ENCODE data around the gene JMJD8. TPM values are rescaled to one million over a fixed set of nuclear protein-coding genes. Genes with fewer than 3 reads are reported as not detected.

JMJD8 gene
- total RNA-seq, 1 donor from 2014 or later: 26.1 TPM

GRCh38 chr16:647173-647902 is 36.8 kb downstream of the JMJD8 start:
- H3K27me3 Mint-ChIP-seq (ENCODE audit: unreplicated experiment): no peaks in the 10 kb centered on the region
- H3K9me3 Mint-ChIP-seq (ENCODE audit: unreplicated experiment): peaks cover 3% of the 10 kb centered on the region
- TF ChIP-seq CTCF (IDR thresholded peaks at IDR 0.05; ENCODE audit: partially characterized antibody, unreplicated experiment): no peak
- H3K27ac Mint-ChIP-seq (ENCODE audit: unreplicated experiment): no peak overlapping the region
- H3K4me3 Mint-ChIP-seq (ENCODE audit: unreplicated experiment): no peak overlapping the region
- H3K4me1 Mint-ChIP-seq (ENCODE audit: low read depth, unreplicated experiment): no peaks in the 10 kb centered on the region
- no peak for DNase-seq
- no peaks in the 10 kb centered on the region for H3K36me3 Mint-ChIP-seq (ENCODE audit: unreplicated experiment)

DNA sequence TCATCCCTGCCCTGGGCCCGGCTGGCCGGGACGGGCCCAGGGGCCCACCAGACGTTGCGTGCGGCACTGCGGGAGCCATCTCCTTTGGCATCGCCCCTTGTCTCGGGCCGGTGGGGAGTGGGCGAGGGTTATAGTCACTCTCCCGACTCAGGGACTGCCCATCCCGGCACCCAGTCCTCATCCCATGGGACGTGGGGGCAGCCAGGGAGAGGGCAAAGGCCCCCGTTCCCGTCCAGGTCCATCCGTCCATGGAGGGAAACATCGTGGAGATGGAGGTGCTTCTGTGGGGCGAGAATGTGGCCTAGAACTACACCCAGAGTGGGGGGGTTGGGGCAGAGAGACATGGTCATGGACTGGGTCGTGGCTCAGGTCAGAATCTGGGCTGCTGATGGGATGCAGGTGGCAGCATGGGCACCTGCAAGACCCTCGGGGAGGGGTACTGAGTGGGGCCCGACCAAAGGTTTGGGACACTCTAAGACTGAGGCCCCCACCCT is 37.4 kb downstream of the JMJD8 start:
- Mint-ChIP-seq H3K4me1 (ENCODE audit: low read depth, unreplicated experiment) (no peaks in the 10 kb centered on the region), H3K4me3 (ENCODE audit: unreplicated experiment) (no peak overlapping the region), H3K27ac (ENCODE audit: unreplicated experiment) (no peak overlapping the region), H3K9me3 (ENCODE audit: unreplicated experiment) (peaks cover 3% of the 10 kb centered on the region), H3K27me3 (ENCODE audit: unreplicated experiment) (no peaks in the 10 kb centered on the region), H3K36me3 (ENCODE audit: unreplicated experiment) (no peaks in the 10 kb centered on the region)
- no peak for DNase-seq
- TF ChIP-seq CTCF (IDR thresholded peaks at IDR 0.05; ENCODE audit: partially characterized antibody, unreplicated experiment): no peak

- no peak for TF ChIP-seq CTCF (IDR thresholded peaks at IDR 0.05; ENCODE audit: partially characterized antibody, unreplicated experiment)
- H3K36me3 Mint-ChIP-seq (ENCODE audit: unreplicated experiment): no peaks in the 10 kb centered on the region
- no peak for DNase-seq
- no peaks in the 10 kb centered on the region for H3K27me3 Mint-ChIP-seq (ENCODE audit: unreplicated experiment)
- H3K9me3 Mint-ChIP-seq (ENCODE audit: unreplicated experiment): peaks cover 3% of the 10 kb centered on the region
- H3K27ac Mint-ChIP-seq (ENCODE audit: unreplicated experiment): no peak overlapping the region
- no peak overlapping the region for H3K4me3 Mint-ChIP-seq (ENCODE audit: unreplicated experiment)
- H3K4me1 Mint-ChIP-seq (ENCODE audit: low read depth, unreplicated experiment): no peaks in the 10 kb centered on the region
Observed at GRCh38 chr16:645852-646678, 38.1 kb downstream of the JMJD8 start.

DNA sequence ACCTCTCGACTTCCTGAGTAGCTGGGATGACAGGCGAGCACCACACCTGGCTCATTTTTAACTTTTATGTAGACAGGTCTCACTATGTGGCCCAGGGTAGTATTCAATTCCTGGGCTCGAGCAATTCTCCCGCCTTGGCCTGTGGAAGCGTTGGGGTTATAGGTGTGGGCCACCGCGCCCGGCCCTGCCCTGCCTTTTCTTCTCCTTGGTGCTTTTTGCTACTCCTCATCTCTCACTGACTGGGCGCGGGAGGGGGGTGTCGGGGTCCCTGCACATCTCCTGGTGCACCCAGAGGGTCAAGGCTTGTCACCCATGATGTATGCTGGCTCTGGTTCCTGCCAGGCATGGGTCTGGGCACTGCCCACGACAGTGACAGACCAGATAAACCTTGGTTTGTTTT is 39.6 kb downstream of the JMJD8 start:
- no peaks in the 10 kb centered on the region for H3K27me3 Mint-ChIP-seq (ENCODE audit: unreplicated experiment)
- no peaks in the 10 kb centered on the region for H3K36me3 Mint-ChIP-seq (ENCODE audit: unreplicated experiment)
- H3K4me1 Mint-ChIP-seq (ENCODE audit: low read depth, unreplicated experiment): peaks cover 2% of the 10 kb centered on the region
- H3K4me3 Mint-ChIP-seq (ENCODE audit: unreplicated experiment): peak overlapping the region; percentile 46
- no peak overlapping the region for H3K27ac Mint-ChIP-seq (ENCODE audit: unreplicated experiment)
- no peak for TF ChIP-seq CTCF (IDR thresholded peaks at IDR 0.05; ENCODE audit: partially characterized antibody, unreplicated experiment)
- no peak for DNase-seq
- H3K9me3 Mint-ChIP-seq (ENCODE audit: unreplicated experiment): peaks cover 3% of the 10 kb centered on the region

DNA sequence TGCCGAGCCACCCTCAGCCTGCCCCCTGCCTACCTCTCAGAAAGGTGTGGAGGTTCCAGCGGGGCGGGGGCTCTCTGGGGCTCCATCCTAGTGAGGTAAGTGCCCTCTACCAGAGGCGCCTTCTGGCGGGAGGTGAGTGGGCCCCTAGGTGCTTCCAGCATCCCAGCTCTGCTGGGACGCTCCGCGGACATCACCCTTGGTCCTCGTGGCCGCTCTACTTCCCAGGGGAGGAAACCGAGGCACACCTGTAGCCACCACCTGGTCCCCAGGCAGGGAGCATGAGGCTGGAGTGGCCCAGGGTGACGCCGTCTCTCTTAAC is 41.1 kb downstream of the JMJD8 start:
- TF ChIP-seq CTCF (IDR thresholded peaks at IDR 0.05; ENCODE audit: partially characterized antibody, unreplicated experiment): no peak
- no peak for DNase-seq
- peaks cover 2% of the 10 kb centered on the region for H3K4me1 Mint-ChIP-seq (ENCODE audit: low read depth, unreplicated experiment)
- no peak overlapping the region for H3K27ac Mint-ChIP-seq (ENCODE audit: unreplicated experiment)
- peaks cover 5% of the 10 kb centered on the region for H3K9me3 Mint-ChIP-seq (ENCODE audit: unreplicated experiment)
- no peaks in the 10 kb centered on the region for H3K27me3 Mint-ChIP-seq (ENCODE audit: unreplicated experiment)
- no peak overlapping the region for H3K4me3 Mint-ChIP-seq (ENCODE audit: unreplicated experiment)
- no peaks in the 10 kb centered on the region for H3K36me3 Mint-ChIP-seq (ENCODE audit: unreplicated experiment)

All from glutamatergic neuron (in vitro differentiated cells).